Right ventricle myocardium superior (tissue), 1 donor: ENCODE data around the gene XCL1. TPM values are rescaled to one million over a fixed set of nuclear protein-coding genes. Genes with fewer than 3 reads are reported as not detected.
A peak's percentile ranks its signal among the peaks of the same experiment; 100 is the strongest.

ENCODE experiments used
- ATAC-seq: fragments of 200-7000 bp; cut with Tn5 transposase; one replicate; pipeline ENCODE4 v1.9.1; 2020; ENCODE audit warnings: mild to moderate bottlenecking; ENCODE audit not compliant: poor library complexity
- DNase-seq: peaks from one replicate; pipeline ENCODE4 v3.0.0-alpha.2; 2020
- intact Hi-C: fragments of 100-400 bp; cut with DNase I; formaldehyde crosslinking; loops from one replicate; pipeline ENCODE4 v1.11.2; 2022
- total RNA-seq: library from RNA; stranded (reverse); fragmentation: NEBNext Ultra II Directional; extraction: Animal tissue kit (Norgen Biotek cat#: 25700); gene quantifications from one replicate; pipeline ENCODE4 v1.2.1, GENCODE V29; 2021
- donor health status: DM: no; HTN: yes; CAD: no; lungs with severe emphysema.

Gene XCL1
- total RNA-seq, 1 donor from 2014 or later, result 0.48 TPM

GRCh38 chr1:168621356-168621755 lies 45.0 kb downstream of the XCL1 start:
- DNase-seq (no peak), ATAC-seq (peak; percentile 84)
- intact Hi-C loops, result no loop called here

GRCh38 chr1:168623003-168623828 lies 46.8 kb downstream of the XCL1 start:
- ATAC-seq (peak; percentile 69), DNase-seq (no peak)
- intact Hi-C loops, result no loop called here

- intact Hi-C loops, result no loop called here
- no peak for ATAC-seq
- DNase-seq, result no peak
Measured at GRCh38 chr1:168623831-168624230, 47.4 kb downstream of the XCL1 start.

GRCh38 chr1:168626326-168626725 lies 49.9 kb downstream of the XCL1 start:
- intact Hi-C loops, result no loop called here
- ATAC-seq (no peak), DNase-seq (no peak)

GRCh38 chr1:168627370-168627769 lies 51.0 kb downstream of the XCL1 start:
- no peak for ATAC-seq
- DNase-seq, result no peak
- intact Hi-C loops, result no loop called here

- ATAC-seq, result no peak
- intact Hi-C loops, result no loop called here
- no peak for DNase-seq
Measured at GRCh38 chr1:168628807-168629206, 52.4 kb downstream of the XCL1 start.

- intact Hi-C loops, result no loop called here
- DNase-seq (no peak), ATAC-seq (no peak)
Measured at GRCh38 chr1:168629466-168629865, 53.1 kb downstream of the XCL1 start.

Other genes starting within 250 kb of the XCL1 start
- not detected for gene XCL2, start 32.6 kb upstream of the XCL1 start, total RNA-seq
- gene DPT, start 152.6 kb downstream of the XCL1 start, total RNA-seq, result 25.1 TPM